HG03442 (cell line): ENCODE data around the gene RHBDL3.

ENCODE experiments used
- ATAC-seq: cut with Tn5 transposase; IDR thresholded peaks from one replicate; pipeline ENCODE4 v1.9.1; 2021; ENCODE audit warnings: mild to moderate bottlenecking, moderate library complexity; ENCODE audit not compliant: unreplicated experiment

The RHBDL3 gene

DNA sequence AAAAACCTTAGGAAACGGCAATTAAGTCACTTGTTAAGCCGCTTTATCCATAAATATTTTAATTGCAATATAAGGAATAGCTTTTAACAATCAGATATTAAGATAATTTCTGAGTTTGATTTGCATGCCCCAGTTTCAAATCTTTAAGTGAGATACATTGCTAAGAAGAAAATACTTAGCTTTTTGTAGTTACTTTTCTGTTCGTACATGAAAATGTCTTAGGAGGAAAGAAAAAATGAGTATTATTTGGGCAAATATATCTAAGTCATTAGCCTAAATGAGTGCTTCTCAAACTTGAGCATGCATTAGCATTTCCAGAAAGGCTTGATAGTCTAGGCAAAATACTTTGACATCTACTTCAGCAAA lies 90.7 kb downstream of the RHBDL3 start:
- ATAC-seq, result no peak

GRCh38 chr17:32356750-32357149 lies 91.1 kb downstream of the RHBDL3 start:
- ATAC-seq, result no peak

DNA sequence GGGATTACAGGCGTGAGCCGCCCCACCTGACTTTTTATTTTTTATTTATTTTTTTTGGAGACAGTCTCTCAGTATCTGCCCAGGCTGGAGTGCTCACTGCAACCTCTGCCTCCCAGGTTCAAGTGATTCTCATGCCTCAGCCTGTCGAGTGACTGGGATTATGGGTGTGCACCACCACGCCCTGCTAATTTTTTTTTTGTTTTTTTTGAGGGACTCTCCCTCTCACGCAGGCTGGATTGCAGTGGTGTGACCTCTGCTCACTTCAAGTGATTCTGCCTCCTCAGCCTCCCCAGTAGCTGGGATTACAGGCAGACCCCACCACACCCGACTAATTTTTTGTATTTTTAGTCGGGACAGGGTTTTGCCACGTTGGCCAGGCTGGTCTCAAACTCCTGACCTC lies 92.0 kb downstream of the RHBDL3 start:
- ATAC-seq, result no peak

DNA sequence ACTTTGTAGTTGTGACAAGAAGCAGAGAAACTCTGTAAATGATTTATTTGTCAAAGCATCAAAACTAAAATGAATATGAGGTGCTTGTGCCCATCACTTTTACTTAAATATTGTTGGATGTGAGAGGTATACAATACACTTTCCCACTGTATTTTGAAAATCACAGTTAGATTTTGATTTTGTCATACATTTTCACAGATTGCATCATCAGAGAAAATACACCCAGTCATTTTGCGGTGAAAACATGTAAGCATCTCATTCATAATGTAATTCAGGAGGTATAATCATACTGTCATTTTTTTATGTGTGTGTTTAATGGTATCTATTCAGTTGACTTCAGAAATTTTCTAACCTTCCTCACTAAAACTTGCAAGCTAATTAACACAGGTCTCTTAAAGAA lies 95.6 kb downstream of the RHBDL3 start:
- no peak for ATAC-seq

DNA sequence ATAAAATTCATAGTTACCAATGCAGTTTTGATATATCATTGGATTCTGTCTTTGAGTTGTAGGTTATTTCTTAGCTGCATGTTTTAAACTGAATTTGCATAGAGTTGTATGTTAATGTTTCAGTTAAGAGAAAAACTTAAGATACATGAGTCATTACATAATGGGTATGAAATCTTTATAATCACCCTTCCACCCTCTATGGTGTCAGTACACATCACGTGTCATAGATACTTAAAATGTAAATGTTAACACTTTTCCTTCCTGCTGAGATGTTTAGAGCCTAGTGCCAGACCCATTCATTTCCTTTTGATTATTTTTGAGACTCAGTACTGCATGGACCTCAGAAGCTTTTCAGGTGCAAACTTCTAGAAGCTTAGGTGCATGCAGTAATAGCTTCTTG lies 104.8 kb downstream of the RHBDL3 start:
- no peak for ATAC-seq
